Tibial nerve (tissue), 4 donors: ENCODE measurements around the gene TMF1. TPM values are rescaled to one million over a fixed set of nuclear protein-coding genes. Genes with fewer than 3 reads are reported as not detected.

Experiments used
- DNase-seq, 2 donors: peaks; one replicate each; pipeline ENCODE4 v3.0.0-alpha.2; 2019; ENCODE audit warnings: low spot score in 2 of 2
- H3K27ac ChIP-seq, 4 donors: fragments of 200-600 bp; sonication (generic) in 3 of 4; one replicate each; pipeline ENCODE4 v1.5.1; 2017 to 2019; ENCODE audit warnings: mild to moderate bottlenecking in 1 of 4
- H3K27me3 ChIP-seq, 2 donors: fragments of 200-600 bp; sonication (generic) in 1 of 2; one replicate each; pipeline versions ENCODE4 v1.5.1 to v1.6.0; 2017 to 2019
- H3K36me3 ChIP-seq, 3 donors: fragments of 200-600 bp; sonication (generic); one replicate each; pipeline ENCODE4 v1.5.1; 2018 to 2019
- H3K4me1 ChIP-seq, 4 donors: fragments of 200-600 bp; sonication (generic) in 3 of 4; one replicate each; pipeline ENCODE4 v1.5.1; 2017 to 2019
- H3K4me3 ChIP-seq, 4 donors: fragments of 200-600 bp; sonication (generic) in 3 of 4; one replicate each; pipeline ENCODE4 v1.5.1; 2017 to 2019; ENCODE audit warnings: mild to moderate bottlenecking in 1 of 4, moderate library complexity in 1 of 4
- H3K9me3 ChIP-seq, 4 donors: fragments of 200-600 bp; sonication (generic) in 3 of 4; one replicate each; pipeline ENCODE4 v1.5.1; 2017 to 2019
- EP300 ChIP-seq, 2 donors: sonication (generic); formaldehyde crosslinking; IDR thresholded peaks; one replicate each; pipeline ENCODE4 v1.6.1; 2017; ENCODE audit warnings: antibody characterized with exemption in 2 of 2, mild to moderate bottlenecking in 1 of 2
- POLR2A ChIP-seq, 2 donors: fragments of 450-650 bp; IDR thresholded peaks; one replicate each; pipeline ENCODE4 v1.6.1; 2017; ENCODE audit warnings: antibody characterized with exemption in 2 of 2, mild to moderate bottlenecking in 2 of 2, moderate library complexity in 2 of 2
- WGBS, 2 donors: methylation state at CpG; one replicate each; pipeline ENCODE4 v1.1.5; 2018; 5-methylcytosine and 5-hydroxymethylcytosine counted together
- total RNA-seq, 4 donors: library from RNA; depleted of rRNA; stranded (reverse); fragments of >200 nt; gene quantifications; one replicate each; pipeline ENCODE4 v1.1.0, GENCODE V29; 2016
- TF ChIP-seq, protein P1 (sequence below), 5 experiments: fragments of 200-600 bp in 3 of 5; fragments of 450-650 bp in 2 of 5; sonication (generic) in 3 of 5; IDR thresholded peaks; one replicate each; pipeline ENCODE4 v1.5.1; 2016 to 2019; ENCODE audit warnings: antibody characterized with exemption in 5 of 5, mild to moderate bottlenecking in 3 of 5, moderate library complexity in 2 of 5

TMF1 gene
- total RNA-seq, 4 donors from 2014 or later, result 24.7 to 33.5 (median 33.0) TPM

DNA sequence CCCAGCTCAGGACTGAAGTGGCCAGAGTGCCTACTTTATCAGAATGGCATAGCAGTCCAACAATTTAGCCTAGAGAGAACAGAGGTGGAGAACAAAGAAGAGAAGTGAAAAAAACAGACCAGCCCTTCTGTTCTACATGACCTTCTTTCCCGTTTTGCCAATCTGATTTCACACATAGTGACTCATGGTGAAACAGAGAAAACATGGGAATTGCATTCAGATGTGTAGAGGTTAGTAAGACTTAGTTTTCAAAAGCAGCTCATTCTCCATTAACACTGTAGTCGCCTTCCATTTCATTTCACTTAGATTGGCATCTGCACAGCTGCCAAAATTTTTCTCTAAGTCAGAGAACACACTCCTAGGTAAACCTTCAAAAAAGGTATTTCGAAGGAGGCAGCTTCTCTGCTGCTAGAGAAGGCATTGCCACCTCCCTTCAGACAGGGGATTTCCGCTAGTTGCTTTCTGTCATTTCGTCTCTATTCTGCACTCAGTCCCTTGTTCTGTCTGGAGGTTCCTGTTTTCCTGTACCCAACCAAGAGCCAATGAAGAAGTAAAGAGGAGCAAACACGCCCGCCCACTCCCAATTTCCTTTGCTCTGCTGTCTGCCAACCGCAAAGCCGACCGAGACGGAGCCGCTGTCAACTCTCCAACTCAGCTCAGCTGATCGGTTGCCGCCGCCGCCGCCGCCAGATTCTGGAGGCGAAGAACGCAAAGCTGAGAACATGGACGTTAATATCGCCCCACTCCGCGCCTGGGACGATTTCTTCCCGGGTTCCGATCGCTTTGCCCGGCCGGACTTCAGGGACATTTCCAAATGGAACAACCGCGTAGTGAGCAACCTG, 32.4 kb upstream of the TMF1 start, which contains the start of gene ARL6IP5:
ARL6IP5 (plus strand) TSS at position 612 of the 842 bp plus-strand sequence; CDS start at position 723, 111 bp downstream.
- Histone ChIP-seq H3K27ac (peak within 1 kb of the TSS; percentile 86 to 97 (median 90)), H3K27me3 (no peaks in the 10 kb centered on the region), H3K4me1 (peaks cover 0 to 79% (median 66%) of the 10 kb centered on the region in 4 donors), H3K36me3 (no peaks in the 10 kb centered on the region), H3K4me3 (peak within 1 kb of the TSS; percentile 72 to 97 (median 86)), H3K9me3 (no peaks in the 10 kb centered on the region)
- 2% methylated on average over 21 to 32 of the region's 32 CpGs for WGBS, 2 donors
- TF ChIP-seq EP300 (IDR thresholded peaks at IDR 0.05) (peak in 1 of 2 donors; percentile 89), POLR2A (IDR thresholded peaks at IDR 0.05) (peak; percentile 67 to 76)
- TF ChIP-seq, protein P1, sequence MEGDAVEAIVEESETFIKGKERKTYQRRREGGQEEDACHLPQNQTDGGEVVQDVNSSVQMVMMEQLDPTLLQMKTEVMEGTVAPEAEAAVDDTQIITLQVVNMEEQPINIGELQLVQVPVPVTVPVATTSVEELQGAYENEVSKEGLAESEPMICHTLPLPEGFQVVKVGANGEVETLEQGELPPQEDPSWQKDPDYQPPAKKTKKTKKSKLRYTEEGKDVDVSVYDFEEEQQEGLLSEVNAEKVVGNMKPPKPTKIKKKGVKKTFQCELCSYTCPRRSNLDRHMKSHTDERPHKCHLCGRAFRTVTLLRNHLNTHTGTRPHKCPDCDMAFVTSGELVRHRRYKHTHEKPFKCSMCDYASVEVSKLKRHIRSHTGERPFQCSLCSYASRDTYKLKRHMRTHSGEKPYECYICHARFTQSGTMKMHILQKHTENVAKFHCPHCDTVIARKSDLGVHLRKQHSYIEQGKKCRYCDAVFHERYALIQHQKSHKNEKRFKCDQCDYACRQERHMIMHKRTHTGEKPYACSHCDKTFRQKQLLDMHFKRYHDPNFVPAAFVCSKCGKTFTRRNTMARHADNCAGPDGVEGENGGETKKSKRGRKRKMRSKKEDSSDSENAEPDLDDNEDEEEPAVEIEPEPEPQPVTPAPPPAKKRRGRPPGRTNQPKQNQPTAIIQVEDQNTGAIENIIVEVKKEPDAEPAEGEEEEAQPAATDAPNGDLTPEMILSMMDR (IDR thresholded peaks at IDR 0.05), result no peak
- peak; percentile 90 to 92 for DNase-seq

DNA sequence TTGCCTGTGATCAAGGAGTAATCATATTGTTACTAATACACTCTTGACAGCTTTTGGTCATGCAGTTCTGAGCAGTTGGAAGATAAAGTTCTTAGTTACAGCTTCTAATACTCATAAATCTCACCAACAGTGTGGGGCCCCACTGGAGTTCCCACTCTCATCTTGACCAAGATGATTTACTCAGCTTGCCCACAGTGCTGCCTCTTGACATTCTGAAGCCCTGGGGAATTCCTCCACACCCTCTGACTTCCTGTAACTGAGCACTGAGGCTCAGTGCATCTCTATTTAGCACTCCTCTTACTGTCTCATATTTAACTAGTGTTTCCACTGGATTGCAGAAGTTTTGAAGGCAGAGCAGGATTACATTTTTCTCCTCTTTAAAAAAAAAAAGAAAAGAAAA, 30.7 kb upstream of the TMF1 start:
- DNase-seq, result no peak
- Histone ChIP-seq H3K36me3 (no peaks in the 10 kb centered on the region), H3K27ac (peak overlapping the region in 3 of 4 donors; percentile 45 to 97 (median 92)), H3K4me1 (peaks cover 0 to 78% (median 65%) of the 10 kb centered on the region in 4 donors), H3K27me3 (no peaks in the 10 kb centered on the region), H3K9me3 (no peaks in the 10 kb centered on the region), H3K4me3 (no peak overlapping the region)
- TF ChIP-seq, protein P1 (IDR thresholded peaks at IDR 0.05), result no peak
- TF ChIP-seq POLR2A (IDR thresholded peaks at IDR 0.05) (no peak), EP300 (IDR thresholded peaks at IDR 0.05) (peak in 1 of 2 donors; percentile 40)

DNA sequence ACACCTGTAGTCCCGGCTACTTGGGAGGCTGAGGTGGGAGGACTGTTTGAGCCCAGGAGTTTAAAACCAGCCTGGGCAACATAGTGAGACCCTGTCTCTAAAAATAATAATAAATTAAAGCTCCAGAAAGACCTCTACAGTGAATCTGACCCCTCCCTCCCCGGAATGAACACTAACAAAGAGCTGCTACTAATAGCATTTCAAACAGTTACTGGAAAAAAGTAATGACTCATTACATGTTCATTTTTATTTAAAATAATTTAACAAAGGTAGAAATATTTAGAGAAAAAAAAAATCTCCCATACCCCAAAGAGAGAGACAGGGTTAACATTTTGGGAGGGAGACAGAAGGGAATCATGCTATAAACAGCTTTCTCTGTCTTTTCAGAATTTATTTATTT, 30.2 kb upstream of the TMF1 start:
- TF ChIP-seq EP300 (IDR thresholded peaks at IDR 0.05), result no peak
- TF ChIP-seq POLR2A (IDR thresholded peaks at IDR 0.05), result no peak
- TF ChIP-seq, protein P1 (IDR thresholded peaks at IDR 0.05), result no peak
- H3K27ac ChIP-seq, result peak overlapping the region in 3 of 4 donors; percentile 45 to 97 (median 92)
- WGBS, 2 donors, result 54 to 63% methylated on average over 2 of the region's 2 CpGs

DNA sequence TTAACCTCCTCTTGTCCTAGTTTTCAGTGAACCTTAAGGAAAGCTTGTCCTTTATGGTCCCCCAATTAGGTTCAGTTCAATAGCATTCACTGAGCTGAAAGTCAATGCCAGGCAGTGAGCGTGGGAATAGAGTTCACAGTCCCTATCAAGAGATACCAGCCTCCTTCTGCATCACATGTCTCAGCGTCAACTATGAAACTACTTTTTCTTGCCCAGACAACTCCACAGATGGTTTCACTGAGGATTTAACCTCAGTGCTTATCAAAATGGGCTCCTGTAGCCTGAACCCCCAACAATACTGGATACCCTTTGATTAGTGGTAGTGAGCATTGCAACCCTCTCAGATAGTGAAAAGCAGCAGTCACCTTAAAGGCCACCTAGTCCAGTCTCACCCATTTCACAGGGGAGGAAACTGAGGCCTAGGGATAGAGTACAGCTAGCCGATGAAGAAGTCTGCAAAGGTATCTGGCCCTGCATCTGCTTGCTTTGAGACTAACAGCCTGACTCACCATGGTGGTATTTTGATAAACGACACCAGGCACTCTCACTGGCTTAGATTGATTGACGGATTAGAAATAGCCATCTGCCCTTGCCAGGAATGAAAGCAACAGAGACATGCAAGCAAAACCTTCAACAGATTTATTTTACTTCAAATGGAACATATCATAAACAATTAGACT, 29.6 kb upstream of the TMF1 start:
- H3K27ac ChIP-seq, result peak overlapping the region in 3 of 4 donors; percentile 45 to 97 (median 92)
- no peak overlapping the region for H3K4me3 ChIP-seq
- peaks cover 0 to 75% (median 56%) of the 10 kb centered on the region in 4 donors for H3K4me1 ChIP-seq
- no peak for DNase-seq
- H3K27me3 ChIP-seq, result no peaks in the 10 kb centered on the region
- WGBS, 2 donors, result 75 to 79% methylated on average over 5 of the region's 5 CpGs
- H3K9me3 ChIP-seq, result no peaks in the 10 kb centered on the region
- no peak for TF ChIP-seq POLR2A (IDR thresholded peaks at IDR 0.05)
- no peak for TF ChIP-seq EP300 (IDR thresholded peaks at IDR 0.05)
- TF ChIP-seq, protein P1 (IDR thresholded peaks at IDR 0.05), result no peak
- H3K36me3 ChIP-seq, result peaks cover 0 to 1% (median 0%) of the 10 kb centered on the region in 3 donors

More for the DNA sequence above, 30.2 kb upstream of the TMF1 start:
- Histone ChIP-seq H3K36me3 (no peaks in the 10 kb centered on the region), H3K9me3 (no peaks in the 10 kb centered on the region), H3K4me3 (no peak overlapping the region), H3K4me1 (peaks cover 0 to 78% (median 62%) of the 10 kb centered on the region in 4 donors), H3K27me3 (no peaks in the 10 kb centered on the region)
- no peak for DNase-seq
